PFSK-1 (cell line): ENCODE data around the gene NFKB1.

Experiments used
- FOXP2 ChIP-seq: optimal IDR thresholded peaks from 2 replicates; pipeline ENCODE3; 2011; ENCODE audit warnings: borderline replicate concordance, control low read depth, inconsistent platforms; ENCODE audit not compliant: insufficient read depth; ENCODE audit errors: extremely low read length, extremely low read depth
- POLR2AphosphoS5 ChIP-seq: IDR thresholded peaks from 2 replicates; pipeline ENCODE4 v1.6.1; 2012; ENCODE audit warnings: low read depth, mild to moderate bottlenecking, control low read depth, low read length, moderate library complexity
- SIN3A ChIP-seq: IDR thresholded peaks from 2 replicates; pipeline ENCODE4 v1.6.1; 2012; ENCODE audit warnings: mild to moderate bottlenecking, low read length, moderate library complexity, borderline replicate concordance; ENCODE audit not compliant: insufficient read depth
- TAF1 ChIP-seq: IDR thresholded peaks from 2 replicates; pipeline ENCODE4 v1.6.1; 2012; ENCODE audit warnings: low read length, control low read depth, borderline replicate concordance; ENCODE audit not compliant: insufficient read depth
- TF ChIP-seq, protein P1 (sequence below), 2 experiments: IDR thresholded peaks; 2 replicates each; pipeline versions ENCODE4 v1.6.1 to v1.8.0; 2011 to 2012; ENCODE audit warnings: low read depth in 2 of 2, low read length in 2 of 2, control low read depth in 1 of 2, inconsistent platforms in 1 of 2, mild to moderate bottlenecking in 1 of 2, moderate library complexity in 1 of 2; ENCODE audit not compliant: insufficient read depth in 1 of 2

The NFKB1 gene

DNA sequence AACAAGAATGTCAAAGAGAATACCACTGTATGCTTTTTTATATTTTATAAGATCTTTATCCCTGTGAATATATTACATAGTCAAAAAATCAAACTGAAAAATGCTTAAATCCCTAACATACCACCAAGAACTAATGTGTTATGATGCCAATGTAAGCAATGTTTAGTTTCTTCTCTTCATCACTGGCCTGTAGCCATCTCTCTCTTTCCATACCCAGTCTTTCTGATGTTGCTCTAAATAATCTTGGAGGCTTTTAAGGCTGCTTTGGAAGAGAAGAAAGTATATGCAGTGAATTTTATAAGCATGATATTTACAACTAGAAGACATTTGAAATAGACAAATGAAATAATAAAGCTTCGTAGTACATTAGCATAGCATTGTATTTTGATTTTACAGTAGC is 82.9 kb downstream of the NFKB1 start:
- TF ChIP-seq TAF1 (no peak), FOXP2 (no peak), POLR2AphosphoS5 (no peak), SIN3A (no peak)
- TF ChIP-seq, protein P1, sequence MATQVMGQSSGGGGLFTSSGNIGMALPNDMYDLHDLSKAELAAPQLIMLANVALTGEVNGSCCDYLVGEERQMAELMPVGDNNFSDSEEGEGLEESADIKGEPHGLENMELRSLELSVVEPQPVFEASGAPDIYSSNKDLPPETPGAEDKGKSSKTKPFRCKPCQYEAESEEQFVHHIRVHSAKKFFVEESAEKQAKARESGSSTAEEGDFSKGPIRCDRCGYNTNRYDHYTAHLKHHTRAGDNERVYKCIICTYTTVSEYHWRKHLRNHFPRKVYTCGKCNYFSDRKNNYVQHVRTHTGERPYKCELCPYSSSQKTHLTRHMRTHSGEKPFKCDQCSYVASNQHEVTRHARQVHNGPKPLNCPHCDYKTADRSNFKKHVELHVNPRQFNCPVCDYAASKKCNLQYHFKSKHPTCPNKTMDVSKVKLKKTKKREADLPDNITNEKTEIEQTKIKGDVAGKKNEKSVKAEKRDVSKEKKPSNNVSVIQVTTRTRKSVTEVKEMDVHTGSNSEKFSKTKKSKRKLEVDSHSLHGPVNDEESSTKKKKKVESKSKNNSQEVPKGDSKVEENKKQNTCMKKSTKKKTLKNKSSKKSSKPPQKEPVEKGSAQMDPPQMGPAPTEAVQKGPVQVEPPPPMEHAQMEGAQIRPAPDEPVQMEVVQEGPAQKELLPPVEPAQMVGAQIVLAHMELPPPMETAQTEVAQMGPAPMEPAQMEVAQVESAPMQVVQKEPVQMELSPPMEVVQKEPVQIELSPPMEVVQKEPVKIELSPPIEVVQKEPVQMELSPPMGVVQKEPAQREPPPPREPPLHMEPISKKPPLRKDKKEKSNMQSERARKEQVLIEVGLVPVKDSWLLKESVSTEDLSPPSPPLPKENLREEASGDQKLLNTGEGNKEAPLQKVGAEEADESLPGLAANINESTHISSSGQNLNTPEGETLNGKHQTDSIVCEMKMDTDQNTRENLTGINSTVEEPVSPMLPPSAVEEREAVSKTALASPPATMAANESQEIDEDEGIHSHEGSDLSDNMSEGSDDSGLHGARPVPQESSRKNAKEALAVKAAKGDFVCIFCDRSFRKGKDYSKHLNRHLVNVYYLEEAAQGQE (IDR thresholded peaks at IDR 0.05; ENCODE audit: insufficient read depth in 1 of 2, low read depth in 2 of 2, low read length in 2 of 2), result no peak

DNA sequence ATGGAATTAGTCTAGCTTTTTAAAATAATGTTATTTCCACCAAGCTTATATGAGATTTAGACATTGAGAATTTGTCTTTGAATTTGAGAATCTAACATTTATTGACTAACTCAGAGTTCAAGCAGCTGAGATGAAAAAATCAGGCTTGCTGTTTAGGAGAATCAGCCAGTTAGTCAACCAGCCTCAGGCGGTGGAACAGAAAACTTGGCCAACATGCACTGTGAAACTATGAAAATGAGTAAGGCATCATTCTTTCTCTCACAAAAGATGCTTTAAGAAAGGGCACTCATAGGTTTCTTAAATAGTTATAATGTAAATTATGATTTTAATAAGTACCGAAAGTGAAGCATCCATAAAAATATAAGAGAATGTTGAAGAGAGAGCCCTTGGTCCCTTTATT is 84.2 kb downstream of the NFKB1 start:
- TF ChIP-seq SIN3A (no peak), TAF1 (no peak), FOXP2 (no peak), POLR2AphosphoS5 (no peak)
- TF ChIP-seq, protein P1 (IDR thresholded peaks at IDR 0.05; ENCODE audit: insufficient read depth in 1 of 2, low read depth in 2 of 2, low read length in 2 of 2), result no peak

DNA sequence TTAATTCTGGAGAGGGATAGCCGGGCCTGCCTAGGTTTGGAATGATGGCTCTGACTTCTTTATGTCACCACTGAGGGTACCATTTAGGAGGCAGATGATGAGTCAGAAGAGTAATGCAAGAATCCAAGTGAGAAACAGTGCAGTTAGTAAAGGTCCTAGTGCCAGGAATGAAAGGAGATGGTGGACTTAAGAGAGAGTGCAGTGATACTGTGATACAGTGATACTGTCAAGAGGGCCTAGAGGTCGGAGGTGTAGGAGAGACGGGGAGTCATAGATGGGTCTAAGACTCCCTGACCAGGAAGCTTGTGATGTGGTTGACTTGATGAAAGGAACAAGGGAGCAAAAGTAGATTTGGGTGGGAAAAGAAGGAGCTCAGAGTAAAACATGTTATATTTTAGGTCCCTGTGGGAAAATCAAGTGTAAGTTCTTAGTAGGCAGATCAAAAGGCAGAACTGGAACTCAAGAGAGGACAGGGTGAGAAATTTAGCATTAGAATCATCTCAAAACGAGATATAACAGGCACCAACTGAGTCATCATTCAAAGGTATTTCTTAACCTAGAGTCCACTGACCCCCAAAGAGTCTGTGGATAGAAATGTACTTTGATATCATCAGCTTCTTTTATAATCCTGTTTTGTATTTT is 85.0 kb downstream of the NFKB1 start:
- TF ChIP-seq SIN3A (no peak), TAF1 (no peak), FOXP2 (no peak), POLR2AphosphoS5 (no peak)
- TF ChIP-seq, protein P1 (IDR thresholded peaks at IDR 0.05; ENCODE audit: insufficient read depth in 1 of 2, low read depth in 2 of 2, low read length in 2 of 2), result no peak

DNA sequence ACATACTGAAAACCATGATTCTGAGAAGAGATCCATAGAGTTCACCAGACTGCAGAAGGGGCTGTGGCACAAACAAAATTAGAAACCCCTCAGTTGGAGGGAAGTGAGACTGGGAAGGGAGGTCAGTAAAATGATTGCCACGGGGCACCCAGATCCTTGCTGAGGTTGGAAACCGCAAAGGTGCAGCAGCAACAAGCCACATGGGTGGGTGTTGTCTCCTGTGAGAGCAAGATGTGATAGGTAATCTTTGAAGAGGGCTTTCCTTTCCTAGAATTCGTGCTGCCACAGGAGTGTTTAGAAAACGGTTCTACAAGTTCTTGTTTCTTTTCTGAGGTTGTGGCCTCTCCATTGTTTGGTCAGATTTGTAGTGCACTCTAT is 85.5 kb downstream of the NFKB1 start:
- TF ChIP-seq FOXP2 (no peak), TAF1 (no peak), POLR2AphosphoS5 (no peak), SIN3A (no peak)
- TF ChIP-seq, protein P1 (IDR thresholded peaks at IDR 0.05; ENCODE audit: insufficient read depth in 1 of 2, low read depth in 2 of 2, low read length in 2 of 2), result no peak

DNA sequence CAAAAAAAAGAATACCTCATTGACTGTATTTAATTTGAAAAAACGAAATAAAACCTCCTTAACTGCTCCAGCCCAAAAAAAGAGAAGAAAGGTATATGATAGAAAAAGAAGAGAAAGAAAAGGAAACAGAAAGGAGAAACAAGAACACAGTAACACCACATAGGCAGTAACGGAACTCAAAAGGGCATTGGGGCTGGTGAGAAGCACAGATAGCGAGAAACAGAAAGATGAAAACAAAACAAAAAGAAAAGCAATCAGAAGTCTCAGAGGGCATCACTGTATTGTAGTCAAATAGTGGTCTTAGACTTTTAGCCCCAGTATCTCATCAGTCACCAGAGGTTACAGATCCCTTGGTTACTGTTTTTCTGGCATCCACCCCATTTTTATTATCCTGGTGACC is 88.6 kb downstream of the NFKB1 start:
- TF ChIP-seq POLR2AphosphoS5 (no peak), SIN3A (no peak), TAF1 (no peak), FOXP2 (no peak)
- TF ChIP-seq, protein P1 (IDR thresholded peaks at IDR 0.05; ENCODE audit: insufficient read depth in 1 of 2, low read depth in 2 of 2, low read length in 2 of 2), result no peak
